ENCODE data around the gene MAP3K13.

DNA sequence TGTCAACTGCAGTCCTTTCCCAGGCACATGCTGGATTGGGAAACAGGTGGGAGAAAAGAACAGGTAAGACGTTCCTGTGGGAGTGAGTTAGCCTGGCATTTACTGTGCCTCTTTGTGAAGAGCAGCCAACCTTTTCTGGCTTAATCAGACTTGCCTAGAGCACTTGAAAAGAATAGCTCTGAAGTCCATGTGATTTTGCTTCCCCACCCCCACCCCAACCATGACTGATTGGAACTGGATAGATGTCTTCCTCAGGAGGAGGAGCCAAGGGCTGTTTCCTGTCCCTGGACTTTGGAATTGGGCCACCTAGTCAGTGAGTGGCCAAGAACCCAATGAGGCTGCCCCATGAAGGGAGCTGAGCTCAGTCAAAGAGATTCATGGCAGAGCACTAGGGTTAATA, 140.6 kb downstream of the MAP3K13 start:
- TF ChIP-seq CTCF (IDR thresholded peaks at IDR 0.05) (no peak), POLR2A (IDR thresholded peaks at IDR 0.05) (no peak)

Data from adrenal gland (tissue), 5 donors.